ENCODE measurements around the gene APRT.

APRT gene

DNA sequence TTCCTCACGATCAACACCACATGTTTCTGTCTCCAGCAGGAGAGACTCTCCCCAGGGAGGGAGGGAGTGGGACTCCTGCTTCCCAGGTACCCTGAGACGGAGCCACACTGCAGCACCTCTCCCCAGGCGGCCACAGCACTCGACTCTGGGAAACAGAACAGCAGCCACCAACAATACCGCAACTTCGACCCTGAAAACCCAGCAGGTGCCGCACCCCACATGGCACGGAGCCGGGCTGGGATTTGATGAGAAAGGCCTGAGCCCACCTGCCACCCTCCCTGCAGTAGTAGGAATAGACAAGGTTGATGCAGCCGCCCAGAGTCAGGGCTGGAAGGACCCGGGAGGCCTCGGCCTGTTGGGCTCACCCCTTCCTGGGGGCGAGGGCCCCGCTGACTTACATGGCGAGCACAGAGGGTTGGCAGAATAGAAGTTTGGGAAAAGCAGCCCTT lies 30.6 kb upstream of the APRT start:
- no peak for DNase-seq

GRCh38 chr16:88841521-88842307 lies 30.0 kb upstream of the APRT start:
- DNase-seq: peak in 1 of 56 donors; percentile 52

DNA sequence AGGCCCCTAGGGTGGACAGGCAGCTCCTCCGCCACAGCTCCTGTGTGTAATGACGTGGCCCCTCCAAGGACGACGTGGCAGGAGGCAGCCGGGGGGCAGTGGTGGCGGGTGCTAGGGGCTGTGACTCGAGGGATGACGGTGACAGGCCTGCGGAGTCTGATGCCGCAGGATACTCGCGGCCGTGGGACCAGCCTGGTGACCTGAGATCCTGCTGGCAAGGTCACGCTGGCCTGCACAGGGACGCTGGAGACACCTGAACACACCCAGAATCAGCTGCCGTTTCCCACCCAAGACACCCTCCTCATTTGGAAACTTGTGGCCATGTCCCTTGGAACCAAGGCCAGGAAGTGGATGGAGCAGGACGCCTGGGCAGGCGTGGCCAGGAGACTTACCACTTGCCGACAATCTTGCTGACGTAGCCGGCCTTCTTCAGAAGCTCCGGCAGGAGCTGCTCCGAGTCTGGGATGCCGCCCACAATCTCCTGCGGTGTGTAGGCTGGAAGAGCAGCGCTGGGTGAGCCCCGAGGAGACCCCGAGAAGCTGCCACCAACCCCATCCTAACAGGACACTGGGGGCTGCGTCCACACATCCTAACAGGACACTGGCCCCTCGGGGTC lies 29.0 kb upstream of the APRT start:
- peak in 7 of 56 donors; percentile 11 to 53 (median 15) for DNase-seq

DNA sequence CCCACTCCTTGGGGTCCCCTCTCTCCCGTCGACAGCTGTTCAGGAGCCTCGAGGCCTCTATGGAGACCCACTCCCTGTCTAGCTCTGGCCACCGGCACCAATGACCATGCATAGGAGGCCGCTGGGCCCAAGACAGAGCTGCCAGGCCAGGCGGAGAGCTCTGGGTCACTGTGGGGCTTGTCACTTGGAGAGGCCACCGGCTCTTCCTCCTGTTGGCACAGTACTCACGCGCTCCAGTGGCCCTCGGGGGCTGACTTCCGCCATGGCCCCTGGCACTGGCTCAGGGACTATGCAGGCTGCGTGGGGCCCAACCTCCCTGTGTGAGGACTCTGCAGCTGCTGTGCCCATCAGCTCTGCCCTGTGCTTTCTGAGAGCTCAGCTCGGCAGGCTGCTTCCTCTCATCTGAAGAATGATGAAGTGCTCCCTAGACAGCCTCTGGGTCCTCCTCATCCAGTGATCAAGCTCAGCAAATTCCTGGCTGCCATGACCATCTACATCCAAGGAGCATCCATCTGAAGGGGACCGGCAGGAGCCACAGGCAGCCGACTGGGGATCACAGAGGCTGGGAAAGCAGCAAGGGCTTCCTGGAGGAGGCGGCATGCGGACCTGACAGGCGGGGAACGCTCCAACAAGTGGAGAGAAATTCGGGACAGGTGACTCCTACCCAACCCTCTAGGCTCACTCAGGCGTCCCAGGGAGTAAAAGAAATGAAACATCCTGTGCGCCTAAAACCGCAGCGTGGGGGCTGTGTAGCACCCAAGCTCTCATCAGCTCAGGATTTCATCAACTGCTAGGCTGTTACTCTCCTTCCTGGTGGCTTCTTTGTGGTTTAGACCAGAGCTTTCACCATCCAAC lies 28.2 kb upstream of the APRT start:
- peak in 1 of 56 donors; percentile 9 for DNase-seq

GRCh38 chr16:88839026-88839529 lies 27.4 kb upstream of the APRT start:
- no peak for DNase-seq

DNA sequence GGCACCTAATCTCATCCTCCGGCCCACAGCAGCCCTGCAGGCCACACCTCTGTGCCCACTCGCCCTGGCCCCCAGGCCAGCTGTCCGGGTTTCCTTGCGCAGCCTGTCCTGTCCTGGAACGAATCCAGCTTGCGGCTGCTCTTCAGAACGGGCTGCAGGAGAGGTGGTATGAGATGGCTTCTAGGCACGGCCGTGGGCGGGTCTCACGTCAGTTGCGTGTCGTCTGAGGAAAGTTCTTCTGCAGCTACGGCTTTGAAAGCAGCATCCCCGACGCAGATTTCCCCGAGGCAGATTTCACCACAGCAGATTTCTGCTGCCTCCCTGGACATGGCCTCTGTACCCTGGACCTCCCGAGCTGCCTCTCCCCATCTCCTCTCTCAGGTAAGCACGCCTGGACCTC lies 26.8 kb upstream of the APRT start:
- DNase-seq: no peak

DNA sequence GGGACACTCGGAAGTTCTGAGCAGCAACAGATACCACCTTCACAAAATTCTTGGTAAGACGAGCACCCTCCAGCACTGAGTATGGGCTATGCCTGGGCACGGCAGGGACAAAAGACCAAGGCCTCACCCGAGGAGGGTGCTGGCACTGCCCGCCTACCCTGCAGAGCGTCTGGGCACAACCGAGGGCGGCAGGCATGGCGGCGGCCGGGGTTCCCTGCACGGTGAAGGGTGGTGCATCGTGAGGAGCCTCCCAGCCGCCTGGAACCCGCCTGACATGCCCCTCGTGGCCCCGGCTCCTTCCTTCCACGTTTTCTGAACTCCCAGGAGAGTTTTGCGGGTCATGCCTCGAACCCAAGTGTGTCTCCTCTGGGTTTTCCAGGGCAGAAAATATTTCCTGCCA lies 26.1 kb upstream of the APRT start:
- DNase-seq: no peak

- no peak for DNase-seq
Observed at GRCh38 chr16:88836791-88837190, 25.1 kb upstream of the APRT start.

GRCh38 chr16:88835818-88836217 lies 24.1 kb upstream of the APRT start:
- no peak for DNase-seq

DNA sequence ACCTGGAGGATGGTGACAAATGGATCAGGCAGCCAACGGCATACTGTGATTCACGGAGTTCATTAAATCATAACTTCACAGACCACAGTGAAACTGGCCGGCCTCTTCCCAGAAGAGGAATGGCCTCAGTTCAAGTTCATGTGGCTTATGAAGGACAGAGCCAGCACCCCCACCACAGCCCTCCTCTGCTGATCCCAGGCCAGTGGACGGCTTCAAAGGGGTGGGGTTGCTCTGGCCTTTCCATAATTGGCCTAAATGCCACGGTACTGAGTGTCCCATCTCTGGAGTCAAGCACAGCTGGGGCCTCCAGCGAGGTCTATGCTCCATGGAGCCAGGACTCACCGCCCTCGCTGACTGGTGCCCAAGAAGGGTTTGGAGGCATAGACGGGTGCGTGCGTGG lies 23.7 kb upstream of the APRT start:
- DNase-seq: no peak

- DNase-seq: no peak
Observed at GRCh38 chr16:88834670-88835069, 22.9 kb upstream of the APRT start.

- DNase-seq: no peak
Observed at GRCh38 chr16:88833086-88833485, 21.4 kb upstream of the APRT start.

DNA sequence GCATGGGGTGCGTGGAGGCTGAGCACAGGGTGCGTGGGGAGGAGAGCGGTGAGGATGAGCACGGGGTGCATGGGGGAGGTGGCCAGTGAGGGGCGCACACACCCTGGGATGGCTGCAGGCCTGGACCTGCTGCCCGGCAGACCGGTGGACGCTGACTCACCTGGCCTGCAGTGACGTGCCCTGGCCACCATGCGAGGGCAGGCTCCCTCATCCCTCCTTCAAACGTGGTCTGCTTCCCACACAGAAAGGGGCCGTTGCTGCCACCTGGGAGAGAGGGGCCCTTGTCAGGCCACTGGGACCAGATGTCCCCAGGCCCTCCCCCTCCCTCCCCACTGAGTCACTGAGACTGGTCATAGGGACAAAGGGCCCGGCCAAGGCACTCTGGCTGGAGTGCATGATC lies 20.1 kb upstream of the APRT start:
- no peak for DNase-seq

DNA sequence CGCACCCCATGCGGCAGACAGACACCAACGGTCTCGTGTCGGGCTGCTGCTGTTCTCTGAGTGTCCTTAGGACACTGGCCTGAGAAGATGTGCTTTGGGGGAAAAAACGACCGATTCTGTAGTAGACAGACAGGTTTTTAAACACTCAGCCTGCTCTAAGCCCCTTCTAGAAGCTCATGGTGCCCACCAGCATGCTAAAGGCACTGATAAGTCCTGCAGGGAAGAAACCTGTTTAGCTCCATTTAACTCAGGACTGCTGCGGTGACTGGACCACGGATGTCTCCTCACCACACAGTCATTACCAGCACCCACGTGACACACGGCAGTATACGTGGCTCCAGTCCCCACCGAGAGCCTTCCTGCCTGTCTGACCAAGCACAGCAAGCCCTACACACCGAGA lies 19.1 kb upstream of the APRT start:
- no peak for DNase-seq

DNA sequence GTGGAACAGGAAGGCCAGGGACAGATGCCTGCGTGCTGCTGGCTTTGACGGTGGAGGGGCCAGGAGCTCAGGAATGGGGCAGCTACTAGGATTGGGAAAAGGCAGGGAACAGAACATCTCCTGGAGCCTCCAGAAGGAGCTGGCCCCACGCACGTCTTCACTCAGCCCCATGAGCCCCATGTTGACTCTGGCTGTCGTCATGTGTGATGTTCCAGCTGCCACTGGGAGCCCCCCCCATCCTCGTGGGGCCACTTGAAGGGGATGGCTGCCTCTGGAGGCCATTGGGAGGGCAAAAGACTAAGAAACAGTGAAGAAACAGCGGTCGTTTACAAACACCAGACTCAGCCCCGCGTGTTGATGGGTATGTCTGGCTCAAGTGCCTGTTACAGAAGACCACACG lies 18.5 kb upstream of the APRT start:
- DNase-seq: no peak

DNA sequence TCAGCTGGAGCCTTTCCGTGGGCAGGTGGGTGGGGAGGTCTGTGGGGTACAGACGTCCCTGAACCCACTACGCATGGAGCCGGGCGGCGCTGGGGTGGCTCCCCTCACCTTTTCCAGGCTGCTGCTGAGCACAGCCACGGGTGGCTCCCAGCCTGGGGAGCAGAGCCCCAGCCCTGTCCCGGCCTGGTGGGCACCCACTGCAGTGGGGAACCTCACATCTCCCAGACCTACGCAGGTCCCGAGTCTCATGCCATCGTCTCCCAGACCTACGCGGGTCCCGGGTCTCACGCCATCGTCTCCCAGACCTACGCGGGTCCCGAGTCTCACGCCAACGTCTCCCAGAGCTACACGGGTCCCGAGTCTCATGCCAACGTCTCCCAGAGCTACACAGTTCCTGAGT lies 17.0 kb upstream of the APRT start:
- DNase-seq: peak in 7 of 56 donors; percentile 7 to 59 (median 23)

GRCh38 chr16:88827727-88828126 lies 16.0 kb upstream of the APRT start:
- no peak for DNase-seq

DNA sequence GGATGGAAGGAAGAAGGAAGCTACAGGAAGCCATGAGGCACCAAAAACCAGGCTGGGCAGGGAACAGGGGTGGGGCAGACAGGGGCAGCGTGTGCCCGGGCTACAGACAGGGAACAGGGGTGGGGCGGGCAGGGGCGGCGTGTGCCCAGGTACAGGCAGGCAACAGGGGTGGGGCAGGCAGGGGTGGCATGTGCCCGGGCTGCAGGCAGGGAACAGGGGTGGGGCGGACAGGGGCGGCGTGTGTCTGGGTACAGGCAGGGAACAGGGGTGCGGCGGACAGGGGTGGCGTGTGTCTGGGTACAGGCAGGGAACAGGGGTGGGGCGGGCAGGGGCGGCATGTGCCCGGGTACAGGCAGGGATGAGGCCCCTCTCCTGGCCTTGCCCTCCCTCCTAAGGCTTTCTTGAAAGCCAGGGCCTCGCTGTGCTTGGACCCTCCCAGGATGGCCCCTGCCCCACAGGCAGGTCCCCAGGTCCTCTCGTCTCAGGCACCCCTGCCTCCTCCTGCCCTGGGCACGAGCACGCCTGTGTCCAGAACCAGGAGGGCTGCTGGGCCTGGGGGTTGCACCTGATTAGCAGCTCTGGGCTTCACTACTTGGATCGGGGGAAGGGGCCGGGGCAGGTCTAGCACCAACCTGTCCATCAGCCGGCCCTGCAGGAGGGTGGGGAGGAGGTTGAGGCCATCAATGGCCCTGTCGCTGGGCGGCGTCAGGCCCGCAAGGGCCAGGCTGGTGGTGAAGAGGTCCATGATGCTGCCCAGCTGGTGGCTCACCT lies 14.5 kb upstream of the APRT start:
- peak in 19 of 56 donors; percentile 7 to 78 (median 32) for DNase-seq

DNA sequence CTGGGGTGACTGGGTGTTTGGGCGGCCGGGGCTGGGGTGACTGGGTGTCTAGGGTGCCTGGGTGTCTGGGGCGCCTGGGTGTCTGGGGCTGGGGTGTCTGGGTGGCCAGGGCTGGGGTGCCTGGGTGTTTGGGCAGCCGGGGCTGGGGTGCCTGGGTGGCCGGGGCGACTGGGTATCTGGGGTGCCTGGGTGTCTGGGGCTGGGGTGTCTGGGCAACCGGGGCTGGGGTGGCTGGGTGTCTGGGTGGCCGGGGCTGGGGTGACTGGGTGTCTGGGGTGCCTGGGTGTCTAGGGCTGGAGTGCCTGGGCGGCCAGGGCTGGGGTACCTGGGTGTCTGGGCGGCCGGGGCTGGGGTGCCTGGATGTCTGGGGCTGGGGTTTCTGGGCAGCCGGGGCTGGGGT lies 13.4 kb upstream of the APRT start:
- DNase-seq: no peak

DNA sequence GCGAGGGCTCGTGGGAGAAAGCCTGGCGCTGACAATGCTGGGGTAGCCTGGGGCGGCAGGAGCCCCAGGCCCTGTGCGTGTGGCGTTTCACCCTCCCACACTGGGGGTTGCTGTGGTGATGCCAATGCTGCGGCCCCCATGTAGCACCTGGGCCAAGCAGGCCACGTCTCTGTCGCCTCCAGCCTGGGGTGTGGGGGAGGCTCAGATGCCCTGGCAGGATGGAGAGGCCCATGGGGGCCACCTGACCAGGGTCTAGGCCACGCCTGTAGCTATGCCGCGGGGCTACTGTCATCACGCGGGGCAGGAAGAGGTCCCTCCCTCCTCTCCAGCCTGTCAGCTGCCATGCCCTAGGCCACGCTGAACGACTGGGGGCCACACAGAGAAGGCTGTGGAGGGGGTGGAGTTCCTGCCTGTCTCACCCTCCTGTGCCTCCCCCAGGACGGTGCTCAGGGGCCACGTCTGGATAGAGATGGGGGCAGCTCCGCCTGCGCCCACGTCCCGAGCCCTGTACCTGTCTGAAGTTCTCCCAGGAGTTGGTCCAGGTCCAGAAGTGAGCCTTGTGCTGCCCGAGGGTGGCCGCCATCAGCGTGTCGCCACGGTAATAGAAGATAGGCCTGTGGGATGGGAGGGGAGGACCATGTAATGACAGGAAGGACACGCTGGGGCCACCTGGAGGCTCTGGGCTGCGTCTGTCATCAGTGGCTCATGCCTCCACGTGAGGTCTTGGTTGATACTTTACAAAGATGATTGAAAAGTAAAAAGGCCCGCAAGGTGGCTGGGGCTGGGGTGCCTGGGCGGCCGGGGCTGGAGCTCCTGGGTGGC lies 12.7 kb upstream of the APRT start:
- no peak for DNase-seq

Measured in nucleus accumbens (tissue), 56 donors.